HEK293 (cell line): ENCODE measurements around the gene MTPN.
A peak's percentile ranks its signal among the peaks of the same experiment; 100 is the strongest.

Source experiments
- CTCF ChIA-PET: fragments of 350-600 bp; formaldehyde crosslinking; extraction: SDS; loops from one replicate; lab custom pipeline; 2021; ENCODE audit warnings: antibody characterized with exemption; lab: Yijun Ruan, JAX
- POLR2A ChIA-PET: fragments of 300-600 bp; formaldehyde crosslinking; extraction: SDS; loops from one replicate; lab custom pipeline; 2020; ENCODE audit warnings: antibody characterized with exemption, inconsistent platforms; lab: Yijun Ruan, JAX
- H3K27ac ChIP-seq: fragments of 200-500 bp; sonication (Bioruptor generic); 2 replicates; pipeline ENCODE4 v1.5.1; 2014; ENCODE audit warnings: low read depth, low read length, control low read depth, inconsistent platforms; ENCODE audit errors: extremely low read depth
- H3K36me3 ChIP-seq, 2 experiments: fragments of 200-500 bp in 1 of 2; sonication (Bioruptor generic) in 1 of 2; 1 replicate in 1 of 2; 2 replicates in 1 of 2; pipeline ENCODE4 v1.5.1; 2014 to 2017; ENCODE audit warnings: inconsistent platforms in 2 of 2, low read length in 2 of 2; ENCODE audit not compliant: control insufficient read depth in 2 of 2, insufficient read depth in 1 of 2
- H3K4me1 ChIP-seq: fragments of 200-500 bp; sonication (Bioruptor generic); 2 replicates; pipeline ENCODE4 v1.5.1; 2014; ENCODE audit warnings: mild to moderate bottlenecking, low read length, inconsistent platforms; ENCODE audit not compliant: control insufficient read depth, insufficient read depth
- H3K4me3 ChIP-seq: 2 replicates; pipeline ENCODE4 v1.5.1; 2011; ENCODE audit warnings: low read depth, mild to moderate bottlenecking, control low read depth, low read length, moderate library complexity
- H3K9me3 ChIP-seq: fragments of 200-500 bp; sonication (Bioruptor generic); 2 replicates; pipeline ENCODE4 v1.5.1; 2014; ENCODE audit warnings: low read depth, low read length, inconsistent platforms; ENCODE audit not compliant: control insufficient read depth, insufficient read depth
- CTCF ChIP-seq: fragments of 450-650 bp; formaldehyde crosslinking; IDR thresholded peaks from 2 replicates; pipeline ENCODE4 v1.5.1; 2016; ENCODE audit warnings: missing biosample characterization, missing genetic modification characterization
- PRDM10 ChIP-seq: fragments of 450-650 bp; formaldehyde crosslinking; IDR thresholded peaks from 2 replicates; pipeline ENCODE4 v1.5.1; 2016; ENCODE audit warnings: missing biosample characterization, missing genetic modification characterization
- PRDM6 ChIP-seq: fragments of 450-650 bp; formaldehyde crosslinking; IDR thresholded peaks from 2 replicates; pipeline ENCODE4 v1.5.1; 2017; ENCODE audit warnings: missing biosample characterization, missing genetic modification characterization
- TCF7L2 ChIP-seq: IDR thresholded peaks from 2 replicates; pipeline ENCODE4 v1.6.1; 2011; ENCODE audit warnings: low read depth, mild to moderate bottlenecking, inconsistent platforms, low read length, moderate library complexity, borderline replicate concordance
- ZBTB7A ChIP-seq: fragments of 450-650 bp; formaldehyde crosslinking; IDR thresholded peaks from 2 replicates; pipeline ENCODE4 v1.5.1; 2016; ENCODE audit warnings: low read depth, missing biosample characterization, missing genetic modification characterization
- ZFHX2 ChIP-seq: fragments of 450-650 bp; formaldehyde crosslinking; conservative IDR thresholded peaks from 2 replicates; pipeline ENCODE4 v1.5.1; 2016; ENCODE audit warnings: missing biosample characterization, missing genetic modification characterization
- ZNF10 ChIP-seq: fragments of 450-650 bp; formaldehyde crosslinking; IDR thresholded peaks from 2 replicates; pipeline ENCODE4 v1.5.1; 2017; ENCODE audit warnings: missing biosample characterization, missing genetic modification characterization
- ZNF114 ChIP-seq: fragments of 450-650 bp; formaldehyde crosslinking; IDR thresholded peaks from 2 replicates; pipeline ENCODE4 v1.5.0; 2017; ENCODE audit warnings: missing biosample characterization, missing genetic modification characterization
- ZNF148 ChIP-seq: fragments of 450-650 bp; formaldehyde crosslinking; IDR thresholded peaks from 2 replicates; pipeline ENCODE4 v1.5.0; 2017; ENCODE audit warnings: missing biosample characterization, missing genetic modification characterization, borderline replicate concordance
- ZNF280C ChIP-seq: fragments of 450-650 bp; formaldehyde crosslinking; IDR thresholded peaks from 2 replicates; pipeline ENCODE4 v1.5.1; 2016; ENCODE audit warnings: missing biosample characterization, missing genetic modification characterization
- ZNF366 ChIP-seq: fragments of 450-650 bp; formaldehyde crosslinking; conservative IDR thresholded peaks from 2 replicates; pipeline ENCODE4 v1.5.1; 2016; ENCODE audit warnings: missing biosample characterization, missing genetic modification characterization
- ZNF645 ChIP-seq: fragments of 450-650 bp; formaldehyde crosslinking; IDR thresholded peaks from 2 replicates; pipeline ENCODE4; 2016; ENCODE audit warnings: missing biosample characterization, missing genetic modification characterization

MTPN gene

GRCh38 chr7:135886345-135887132 is 90.6 kb downstream of the MTPN start:
- CTCF ChIA-PET: no interaction called here
- H3K9me3 ChIP-seq: no peaks in the 10 kb centered on the region
- POLR2A ChIA-PET: no interaction called here
- no peaks in the 10 kb centered on the region for H3K4me1 ChIP-seq
- TF ChIP-seq ZNF645 (no peak), ZFHX2 (no peak), TCF7L2 (0 out of 2 replicates have a peak, but pooled peaks have one; percentile 16)
- H3K36me3 ChIP-seq: no peaks in the 10 kb centered on the region
- H3K4me3 ChIP-seq: no peak overlapping the region
- no peak overlapping the region for H3K27ac ChIP-seq

- TF ChIP-seq PRDM10 (tag by site-specific recombination) (no peak), ZNF280C (tag by site-specific recombination) (no peak), CTCF (no peak), ZBTB7A (tag by site-specific recombination) (no peak), ZNF366 (tag by site-specific recombination) (no peak), ZNF114 (tag by site-specific recombination) (no peak), ZNF10 (no peak), PRDM6 (no peak), ZNF148 (tag by site-specific recombination) (no peak)
- no peak overlapping the region for H3K4me3 ChIP-seq
- POLR2A ChIA-PET: no interaction called here
- CTCF ChIA-PET: no interaction called here
- H3K9me3 ChIP-seq: no peaks in the 10 kb centered on the region
- no peak overlapping the region for H3K27ac ChIP-seq
- H3K36me3 ChIP-seq: no peaks in the 10 kb centered on the region
- H3K4me1 ChIP-seq: no peaks in the 10 kb centered on the region
Measured at GRCh38 chr7:135884495-135885232, 92.5 kb downstream of the MTPN start.
